ENCODE measurements around the gene PAPOLG. TPM values are rescaled to one million over a fixed set of nuclear protein-coding genes. Genes with fewer than 3 reads are reported as not detected.

The PAPOLG gene
- total and polyA plus RNA-seq, 2 of the 4 experiments (the other 2 are of a cell fraction), result 3.5 to 12.4 TPM

GRCh38 chr2:60823694-60824305 is 67.7 kb downstream of the PAPOLG start:
- no TSS peak for BruUV-seq (replicated peaks)
- Histone ChIP-seq H2BK15ac (ENCODE audit: low read depth, low read length) (no peak overlapping the region), H3K27ac (ENCODE audit: insufficient read depth, low read length) (no peak overlapping the region), H3K14ac (replicated peaks; ENCODE audit: low read depth, low read length) (no peak overlapping the region), H4K91ac (ENCODE audit: insufficient read depth, low read depth, low read length) (no peak overlapping the region), H2AFZ (replicated peaks; ENCODE audit: low read length, poor library complexity) (no peak overlapping the region), H4K8ac (ENCODE audit: low read depth in 2 of 2, low read length in 2 of 2) (no peak overlapping the region), H3K4me1 (ENCODE audit: control insufficient read depth, insufficient read depth, low read length) (no peaks in the 10 kb centered on the region), H3K4me2 (ENCODE audit: low read depth, low read length) (no peak overlapping the region), H4K20me1 (ENCODE audit: insufficient read depth, low read length) (no peaks in the 10 kb centered on the region), H3K9ac (ENCODE audit: low read depth, low read length) (no peak overlapping the region), H3K4ac (ENCODE audit: low read depth, low read length) (no peak overlapping the region), H3K36me3 (ENCODE audit: control insufficient read depth, insufficient read depth, low read length) (no peaks in the 10 kb centered on the region), H2BK20ac (ENCODE audit: low read depth, low read length) (no peak overlapping the region), H2AK5ac (ENCODE audit: low read depth, low read length) (no peak overlapping the region), H3K79me1 (ENCODE audit: low read depth in 1 of 2, low read length in 2 of 2) (no peaks in the 10 kb centered on the region), H3K9me3 (ENCODE audit: control insufficient read depth, insufficient read depth, low read length) (no peaks in the 10 kb centered on the region), H4K5ac (ENCODE audit: low read depth, low read length) (no peak overlapping the region), H2BK5ac (ENCODE audit: low read depth, low read length, poor library complexity, severe bottlenecking) (no peak overlapping the region), H3K23ac (ENCODE audit: low read depth, low read length) (no peak overlapping the region), H3K9me1 (ENCODE audit: insufficient read depth, low read length) (no peaks in the 10 kb centered on the region), H2BK120ac (ENCODE audit: low read depth, low read length) (no peak overlapping the region), H3K56ac (ENCODE audit: extremely low read depth, insufficient read depth, low read length) (no peak overlapping the region), H2AK9ac (replicated peaks; ENCODE audit: low read depth, low read length, poor library complexity) (no peak overlapping the region), H3K4me3 (ENCODE audit: insufficient read depth, low read depth, low read length) (no peak overlapping the region), H3K18ac (ENCODE audit: low read depth, low read length) (no peak overlapping the region), H3K27me3 (ENCODE audit: control insufficient read depth, insufficient read depth, low read length) (peaks cover 17% of the 10 kb centered on the region)
- POLR2A ChIA-PET (ENCODE audit: unreplicated experiment), result no interaction called here
- intact Hi-C loops (cut with micrococcal nuclease) (no loop called here), in situ Hi-C loops (cut with MboI; ENCODE audit: low sequenced_read_pairs) (no loop called here), dilution Hi-C loops (cut with HindIII; ENCODE audit: low sequenced_read_pairs, unreplicated experiment) (no loop called here)
- ATAC-seq (ENCODE audit: low read depth), result no peak
- TF ChIP-seq RAD21 (IDR thresholded peaks at IDR 0.05; ENCODE audit: low read length) (no peak), SMC3 (IDR thresholded peaks at IDR 0.05; ENCODE audit: low read depth, low read length) (no peak), POLR2A (IDR thresholded peaks at IDR 0.05; ENCODE audit: low read depth, low read length) (no peak), CHD1 (IDR thresholded peaks at IDR 0.05; ENCODE audit: low read depth, low read length) (no peak), BHLHE40 (IDR thresholded peaks at IDR 0.05; ENCODE audit: low read depth, low read length) (no peak), NFE2L2 (IDR thresholded peaks at IDR 0.05; ENCODE audit: low read depth, low read length) (no peak), MAZ (IDR thresholded peaks at IDR 0.05; ENCODE audit: borderline replicate concordance, low read depth, low read length) (no peak), CTCF (conservative IDR thresholded peaks at IDR 0.05; ENCODE audit: low read depth, low read length) (no peak), RCOR1 (IDR thresholded peaks at IDR 0.05; ENCODE audit: insufficient replicate concordance, low read length) (no peak), USF2 (IDR thresholded peaks at IDR 0.05; ENCODE audit: low read depth, low read length) (no peak), RFX5 (IDR thresholded peaks at IDR 0.05; ENCODE audit: low read depth, low read length) (no peak), MAFK (IDR thresholded peaks at IDR 0.05; ENCODE audit: low read depth, low read length) (no peak)
- WGBS, 2 experiments (ENCODE audit: extremely low coverage in 2 of 2, insufficient read length in 1 of 2), result 70% methylated on average over 2 of the region's 10 CpGs; no CpG with 5 or more reads in 1 of the 2 experiments
- CTCF ChIA-PET, result no interaction called here
- no peak for DNase-seq
